T1000 (cell line): ENCODE results near the gene MAML2.

Experiments
- DNase-seq: peaks from one replicate; lab custom pipeline; 2025; ENCODE audit warnings: mixed read lengths; lab: John Stamatoyannopoulos, UW

Gene MAML2

DNA sequence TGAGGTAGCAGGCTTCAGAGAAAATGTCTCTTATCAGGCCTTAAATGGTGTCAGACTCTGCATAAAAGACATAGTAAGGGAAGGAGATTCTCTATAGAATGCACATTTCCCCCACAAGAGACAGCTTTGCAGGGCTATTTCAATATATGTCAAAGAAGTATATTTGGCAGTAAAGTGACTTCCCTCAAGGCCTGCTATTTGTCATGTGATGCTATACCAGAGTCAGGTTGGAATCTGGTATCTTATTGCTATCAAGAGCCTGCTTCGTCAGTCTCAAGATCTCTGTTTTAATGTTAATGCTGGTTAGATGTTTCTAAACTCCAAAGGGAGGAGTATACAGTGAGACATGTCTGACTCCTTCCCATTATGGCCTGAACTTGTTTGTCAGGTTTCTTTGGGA is 378.7 kb downstream of the MAML2 start:
- no peak for DNase-seq

DNA sequence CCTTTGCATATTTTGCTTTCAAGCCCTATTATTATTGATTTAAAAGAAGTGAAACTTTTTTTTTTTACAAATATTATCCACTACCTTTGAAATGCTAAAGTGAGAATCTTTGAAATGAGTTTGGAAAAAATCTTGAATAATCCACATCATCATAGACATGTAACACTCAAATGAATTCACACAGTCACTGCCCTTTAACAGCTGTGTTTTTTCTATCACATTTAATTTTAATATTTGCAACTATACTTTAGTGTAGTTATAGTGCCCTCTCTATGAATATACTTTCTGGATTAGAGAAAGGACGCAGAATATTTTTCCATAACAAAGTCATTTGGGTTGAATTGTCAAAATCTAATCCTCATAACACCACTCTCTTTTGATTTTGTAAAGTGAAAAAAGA is 381.2 kb downstream of the MAML2 start:
- no peak for DNase-seq

DNA sequence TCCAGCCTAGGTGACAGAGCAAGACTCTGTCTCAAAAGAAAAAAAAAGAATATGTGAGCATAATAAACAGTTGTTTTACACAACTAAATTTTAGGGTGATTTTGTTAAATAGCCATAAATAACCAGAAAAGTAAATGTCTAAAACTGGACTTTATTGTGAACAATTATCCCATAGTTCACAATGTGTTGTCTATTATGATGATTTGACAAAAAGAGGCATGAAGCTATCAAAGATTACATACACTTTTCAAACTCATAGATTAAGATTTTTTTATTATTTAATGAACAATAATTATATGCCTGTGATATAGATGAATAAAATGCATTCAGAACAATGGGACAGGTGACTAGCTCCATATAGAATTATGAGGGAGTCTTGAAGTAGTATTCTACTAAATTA is 392.1 kb downstream of the MAML2 start:
- DNase-seq, result no peak

DNA sequence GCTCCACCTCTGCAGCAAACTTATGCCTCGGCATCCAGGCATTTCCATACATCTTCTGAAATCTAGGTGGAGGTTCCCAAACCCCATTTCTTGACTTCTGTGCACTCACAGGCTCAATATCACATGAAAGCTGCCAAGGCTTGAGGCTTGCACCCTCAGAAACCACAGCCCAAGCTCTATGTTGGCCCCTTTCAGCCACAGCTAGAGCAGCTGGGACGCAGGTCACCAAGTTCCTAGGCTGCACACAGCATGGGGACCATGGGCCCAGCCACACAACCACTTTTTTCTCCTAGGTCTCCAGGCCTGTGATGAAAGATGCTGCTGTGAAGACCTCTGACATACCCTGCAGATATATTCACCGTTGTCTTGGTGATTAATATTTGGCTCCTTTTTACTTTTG is 394.4 kb downstream of the MAML2 start:
- no peak for DNase-seq

DNA sequence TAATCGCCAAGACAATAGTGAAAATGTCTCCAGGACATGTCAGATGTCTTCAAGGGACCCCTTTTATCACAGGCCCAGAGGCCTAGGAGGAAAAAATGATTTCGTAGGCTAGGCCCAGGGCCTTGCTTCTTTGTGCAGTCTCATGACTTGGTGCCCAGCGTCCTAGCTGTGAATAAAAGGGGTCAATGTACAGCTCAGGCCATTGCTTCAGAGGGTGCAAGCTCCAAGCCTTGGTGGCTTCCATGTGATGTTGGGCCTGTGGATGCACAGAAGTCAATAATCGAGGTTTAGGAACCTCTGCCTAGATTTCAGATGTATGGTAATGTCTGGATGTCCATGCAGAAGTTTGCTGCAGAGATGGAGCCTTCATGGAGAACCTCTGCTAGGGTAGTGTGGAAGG is 398.4 kb downstream of the MAML2 start:
- DNase-seq, result no peak

DNA sequence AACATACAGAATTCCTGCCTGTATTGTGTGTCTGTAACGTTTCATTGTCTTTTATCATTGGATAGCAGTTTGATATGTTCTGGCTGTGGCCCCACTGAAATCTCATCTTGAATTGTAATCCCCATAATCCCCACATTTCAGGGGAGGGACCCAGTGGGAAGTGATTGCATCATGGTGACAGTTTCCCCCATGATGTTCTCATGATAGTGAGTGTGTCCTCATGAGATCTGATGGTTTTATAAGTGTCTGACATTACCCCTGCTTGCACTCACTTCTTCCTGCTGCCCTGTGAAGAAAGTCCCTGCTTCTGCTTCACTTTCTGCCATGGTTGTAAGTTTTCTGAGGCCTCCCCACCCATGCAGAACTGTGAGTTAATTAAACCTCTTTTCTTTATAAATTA is 399.4 kb downstream of the MAML2 start:
- no peak for DNase-seq

DNA sequence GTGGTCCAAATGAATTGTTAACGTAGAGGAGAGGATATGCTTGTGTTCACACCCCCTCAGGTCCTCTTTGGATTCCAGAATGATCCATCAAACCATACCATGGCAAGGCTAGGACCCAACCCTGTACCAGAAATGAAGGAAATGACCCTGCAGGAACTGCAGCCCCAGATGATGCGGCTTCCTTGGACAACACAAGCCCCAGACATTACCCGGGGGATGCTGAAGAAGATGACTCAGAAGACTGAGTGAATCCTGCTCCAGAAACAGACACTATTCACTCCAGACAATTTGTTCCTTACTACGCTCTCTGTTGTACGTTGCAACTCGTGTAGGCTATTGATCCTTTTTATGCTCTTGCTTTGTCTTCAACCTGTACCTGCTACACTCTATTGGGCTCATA is 403.9 kb downstream of the MAML2 start:
- DNase-seq, result no peak

DNA sequence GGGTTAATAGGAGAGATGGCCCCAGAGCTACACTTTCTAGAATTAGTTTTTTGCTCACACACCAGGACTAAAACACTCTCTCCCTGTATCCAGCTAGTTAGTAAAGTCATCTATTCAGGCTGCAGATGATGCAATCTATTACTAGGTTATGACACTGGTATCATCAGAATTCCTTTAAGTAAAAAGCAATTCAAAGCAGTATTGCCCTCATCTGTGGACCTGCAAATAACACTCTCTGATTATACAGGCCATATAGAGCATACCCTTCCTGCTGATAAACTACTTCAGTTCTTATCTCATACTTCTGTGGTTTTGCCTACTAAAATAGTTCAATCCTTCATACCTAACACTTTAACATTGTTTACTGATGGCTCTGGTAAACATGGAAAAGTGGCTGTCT is 405.6 kb downstream of the MAML2 start:
- no peak for DNase-seq

DNA sequence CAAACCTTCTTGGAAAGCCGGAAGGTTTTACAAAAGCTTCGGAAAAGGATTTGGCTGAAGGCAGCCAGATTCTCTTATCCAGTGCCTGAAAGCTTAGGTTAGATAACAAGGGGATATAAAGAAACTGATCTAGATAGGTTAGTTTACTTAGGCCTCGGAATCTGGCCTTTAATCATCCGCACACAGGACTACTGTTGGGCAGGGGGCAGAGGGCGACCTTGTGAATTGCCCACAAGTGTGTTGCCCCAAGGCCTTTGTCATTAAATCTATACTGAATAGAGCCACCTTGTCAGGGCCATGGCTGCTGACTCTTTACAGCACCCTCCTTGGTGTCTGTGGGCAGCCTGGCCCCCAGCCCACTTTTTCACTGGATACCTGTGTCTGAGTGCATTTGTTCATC is 409.4 kb downstream of the MAML2 start:
- no peak for DNase-seq

DNA sequence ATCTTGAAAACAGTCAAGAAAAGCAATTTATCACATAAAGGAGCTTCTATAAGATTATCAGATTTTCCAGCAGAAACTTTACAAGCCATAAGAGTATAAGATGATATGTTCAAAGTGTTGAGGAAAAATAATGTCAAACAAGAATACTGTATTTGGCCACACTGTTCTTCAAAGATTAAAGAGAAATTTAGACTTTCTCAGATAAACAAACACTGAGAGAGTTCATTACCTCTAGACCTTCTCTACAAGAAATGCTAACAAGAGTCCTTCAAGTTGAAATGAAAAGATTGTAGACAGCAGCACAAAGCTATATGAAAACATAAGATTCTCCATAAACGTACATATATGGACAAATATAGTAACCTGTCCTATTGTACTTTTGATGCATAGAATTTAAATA is 411.1 kb downstream of the MAML2 start:
- no peak for DNase-seq

DNA sequence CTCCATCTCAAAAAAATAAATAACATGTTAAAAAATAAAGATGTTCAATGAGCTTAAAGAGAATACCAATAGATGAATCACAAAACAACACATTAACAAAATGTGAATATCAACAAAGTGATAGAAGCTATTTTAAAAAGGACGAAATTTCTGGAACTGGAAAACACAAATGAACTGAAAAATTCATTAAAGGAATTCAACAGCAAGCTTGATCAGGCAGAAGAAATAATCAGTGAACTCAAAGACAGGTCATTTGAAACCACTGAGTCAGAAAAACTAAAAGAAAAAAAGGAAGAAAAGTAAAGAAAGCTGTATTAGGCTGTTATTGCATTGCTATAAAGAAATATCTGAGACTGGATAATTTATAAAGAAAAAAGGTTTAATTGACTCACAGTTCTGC is 412.0 kb downstream of the MAML2 start:
- no peak for DNase-seq

DNA sequence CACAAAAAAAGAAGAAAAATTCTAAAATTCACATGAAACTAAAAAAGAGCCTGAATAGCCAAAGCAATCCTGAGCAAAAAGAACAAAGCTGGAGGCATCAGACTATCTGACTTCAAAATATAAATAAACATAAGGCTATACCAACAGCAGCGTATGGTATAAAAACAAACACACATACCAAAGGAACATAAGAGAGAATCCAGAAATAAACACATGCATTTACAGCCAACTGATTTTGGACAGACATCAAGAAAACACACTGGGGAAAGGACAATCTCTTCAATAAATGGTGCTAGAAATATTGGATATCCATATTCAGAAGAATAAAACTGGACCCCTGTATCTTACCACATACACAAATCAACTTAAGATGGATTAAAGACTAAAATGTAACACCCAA is 416.3 kb downstream of the MAML2 start:
- no peak for DNase-seq
